OCI-LY1 (cell line): Measurements from ENCODE around the gene TRAF3IP3.
"Not testable (repeated sequence)": the region's sequence is repeated elsewhere in the genome, so short reads cannot be mapped to it uniquely, and the experiment has no call there.

Experiments
- H2AFZ ChIP-seq: fragments of 200-600 bp; sonication (generic), shearing (Covaris generic); 2 replicates; pipeline ENCODE4 v1.6.0; 2014; ENCODE audit warnings: antibody characterized with exemption, mild to moderate bottlenecking, low read length
- H3F3A ChIP-seq: fragments of 200-600 bp; sonication (generic), shearing (Covaris generic); 2 replicates; pipeline ENCODE4 v1.6.0; 2014; ENCODE audit warnings: mild to moderate bottlenecking, antibody characterized with exemption, low read length, moderate library complexity; ENCODE audit not compliant: insufficient read depth
- H3K27ac ChIP-seq: fragments of 200-600 bp; sonication (generic); 2 replicates; pipeline ENCODE4 v1.5.1; 2014; ENCODE audit warnings: low read length, mixed run types, mild to moderate bottlenecking, low read depth; ENCODE audit not compliant: poor library complexity, severe bottlenecking
- H3K27me3 ChIP-seq: fragments of 200-600 bp; sonication (generic); 2 replicates; pipeline ENCODE4 v1.6.0; 2014; ENCODE audit warnings: antibody characterized with exemption, mild to moderate bottlenecking, low read length, moderate library complexity; ENCODE audit not compliant: insufficient read depth
- H3K36me3 ChIP-seq: fragments of 200-600 bp; sonication (generic); 2 replicates; pipeline ENCODE4 v1.6.1; 2014; ENCODE audit warnings: mild to moderate bottlenecking, antibody characterized with exemption, low read length, moderate library complexity, mixed read lengths; ENCODE audit not compliant: insufficient read depth
- H3K4me1 ChIP-seq: fragments of 200-600 bp; sonication (generic); 2 replicates; pipeline ENCODE4 v1.5.1; 2014; ENCODE audit warnings: mild to moderate bottlenecking, low read length, moderate library complexity; ENCODE audit not compliant: insufficient read depth, severe bottlenecking
- H3K4me2 ChIP-seq: fragments of 200-600 bp; sonication (generic), shearing (Covaris generic); 2 replicates; pipeline ENCODE4 v1.6.1; 2014; ENCODE audit warnings: low read length
- H3K4me3 ChIP-seq: fragments of 200-600 bp; sonication (generic); 2 replicates; pipeline ENCODE4 v1.5.1; 2014; ENCODE audit warnings: low read length, low read depth, mild to moderate bottlenecking, mixed read lengths; ENCODE audit not compliant: poor library complexity, severe bottlenecking
- H3K79me2 ChIP-seq: fragments of 200-600 bp; shearing (Covaris generic); 2 replicates; pipeline ENCODE4 v1.6.1; 2016; ENCODE audit warnings: mixed run types, low read length, mixed read lengths; ENCODE audit not compliant: insufficient read depth
- H3K9ac ChIP-seq: fragments of 200-600 bp; sonication (generic), shearing (Covaris generic); 2 replicates; pipeline ENCODE4 v1.6.1; 2014; ENCODE audit warnings: mild to moderate bottlenecking, low read length, mixed read lengths
- H3K9me2 ChIP-seq: fragments of 200-600 bp; sonication (generic), shearing (Covaris generic); 2 replicates; pipeline ENCODE4 v1.6.1; 2014; ENCODE audit warnings: low read depth, mild to moderate bottlenecking, low read length, mixed read lengths
- H3K9me3 ChIP-seq: fragments of 200-600 bp; shearing (Covaris generic); 2 replicates; pipeline ENCODE4 v1.6.1; 2014; ENCODE audit warnings: low read length, mixed read lengths
- H4K20me1 ChIP-seq: fragments of 200-600 bp; sonication (generic), shearing (Covaris generic); 2 replicates; pipeline ENCODE4 v1.6.0; 2016; ENCODE audit warnings: mild to moderate bottlenecking, low read length; ENCODE audit not compliant: insufficient read depth
- CTCF ChIP-seq: fragments of 200-600 bp; sonication (generic), shearing (Covaris generic); IDR thresholded peaks from 2 replicates; pipeline ENCODE4 v1.5.1; 2017; ENCODE audit warnings: mild to moderate bottlenecking, antibody characterized with exemption, low read length, moderate library complexity, mixed read lengths
- EZH2 ChIP-seq: fragments of 200-600 bp; sonication (generic), shearing (Covaris generic); IDR thresholded peaks from 2 replicates; pipeline ENCODE4 v1.8.0; 2017; ENCODE audit warnings: borderline replicate concordance, mixed run types, mild to moderate bottlenecking, antibody characterized with exemption, low read length, moderate library complexity, mixed read lengths

TRAF3IP3 gene

DNA sequence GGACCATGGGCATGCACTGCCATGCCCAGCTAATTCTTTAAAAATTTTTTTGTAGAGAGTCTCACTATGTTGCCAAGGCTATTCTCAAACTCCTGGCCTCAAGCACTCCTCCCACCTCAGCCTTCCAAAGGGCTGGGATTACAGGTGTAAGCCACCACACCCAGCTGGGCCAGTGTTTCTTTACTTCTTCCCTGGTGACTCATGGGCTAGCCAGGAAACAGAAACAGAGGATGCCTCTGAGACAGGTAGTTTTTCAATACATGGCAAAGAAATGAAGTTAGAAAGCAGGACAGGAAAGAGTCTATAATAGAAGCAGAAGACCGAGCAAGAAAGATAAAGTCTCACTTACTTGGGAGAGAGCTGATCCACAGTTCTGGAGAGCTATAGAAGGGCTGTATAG is 36.1 kb downstream of the TRAF3IP3 start:
- Histone ChIP-seq H3K9ac (no peak overlapping the region), H3K36me3 (no peaks in the 10 kb centered on the region), H3K4me1 (no peaks in the 10 kb centered on the region), H3K27me3 (peaks cover 11% of the 10 kb centered on the region; the same call in 1 of the 2 replicates), H3K9me2 (no peaks in the 10 kb centered on the region), H4K20me1 (no peaks in the 10 kb centered on the region), H3F3A (no peaks in the 10 kb centered on the region), H2AFZ (no peak overlapping the region), H3K4me3 (no peak overlapping the region), H3K27ac (no peak overlapping the region), H3K79me2 (no peaks in the 10 kb centered on the region), H3K4me2 (no peak overlapping the region), H3K9me3 (no peaks in the 10 kb centered on the region)
- TF ChIP-seq EZH2 (no peak), CTCF (no peak)

DNA sequence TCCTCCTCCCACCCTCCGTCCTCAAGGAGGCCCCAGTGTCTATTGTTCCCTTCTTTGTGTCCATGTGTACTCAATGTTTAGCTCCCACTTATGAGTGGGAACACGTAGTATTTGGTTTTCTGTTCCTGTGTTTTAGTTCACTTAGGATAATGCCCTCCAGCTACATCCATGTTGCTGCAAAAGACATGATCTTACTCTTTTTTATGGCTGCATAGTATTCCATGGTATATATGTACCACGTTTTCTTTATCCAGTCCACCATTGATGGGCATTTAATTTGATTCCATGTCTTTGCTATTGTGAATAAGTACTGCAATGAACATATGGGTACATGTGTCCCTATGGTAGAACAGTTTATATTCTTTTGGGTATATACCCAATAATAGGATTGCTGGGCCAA is 37.9 kb downstream of the TRAF3IP3 start:
- H3K4me2 ChIP-seq, H3K9me3 ChIP-seq, H3K36me3 ChIP-seq, H3K9ac ChIP-seq, H3K9me2 ChIP-seq, H2AFZ ChIP-seq, H3K79me2 ChIP-seq, H4K20me1 ChIP-seq, H3K27ac ChIP-seq, H3K4me3 ChIP-seq, H3K4me1 ChIP-seq, H3F3A ChIP-seq: not testable (repeated sequence)
- H3K27me3 ChIP-seq: peaks cover 11% of the 10 kb centered on the region; the same call in 1 of the 2 replicates

DNA sequence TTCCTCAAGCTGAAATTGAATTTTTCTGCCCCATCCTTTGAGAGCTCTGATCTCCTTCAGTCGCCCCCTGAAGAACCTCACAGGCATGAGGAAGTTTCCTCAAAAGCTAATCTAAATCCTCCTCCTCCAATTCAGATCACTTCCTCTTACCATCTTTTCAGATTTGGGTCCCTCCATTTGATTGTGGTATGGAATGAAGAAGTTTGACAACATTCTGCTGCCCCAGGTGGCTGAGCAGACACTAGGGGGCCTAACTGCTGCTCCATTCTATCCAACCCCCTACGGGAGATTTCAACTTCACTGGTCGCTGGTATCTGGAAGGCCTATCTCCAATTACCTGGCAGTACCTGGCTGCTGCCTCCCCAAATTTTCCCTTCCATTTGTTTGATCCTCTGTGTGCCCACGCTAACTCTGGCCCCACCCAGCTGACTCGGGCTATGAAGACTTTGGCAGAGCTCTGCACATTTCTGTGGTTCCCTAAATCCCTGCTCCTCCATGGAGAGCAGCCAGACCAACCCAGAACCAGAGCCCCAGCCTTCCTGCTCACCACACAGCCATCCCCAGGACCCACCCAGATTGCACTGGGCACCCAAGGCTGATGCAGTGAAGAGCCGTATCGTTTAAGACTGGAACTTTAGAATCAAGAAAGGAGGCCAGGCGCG is 42.3 kb downstream of the TRAF3IP3 start:
- Histone ChIP-seq H4K20me1 (no peaks in the 10 kb centered on the region), H3K9me3 (no peaks in the 10 kb centered on the region), H3K36me3 (no peaks in the 10 kb centered on the region), H3K4me2 (no peak overlapping the region), H3K4me3 (no peak overlapping the region), H3K27me3 (peaks cover 11% of the 10 kb centered on the region; the same call in 1 of the 2 replicates), H3K9ac (no peak overlapping the region), H3K4me1 (no peaks in the 10 kb centered on the region), H3K9me2 (no peaks in the 10 kb centered on the region), H3F3A (no peaks in the 10 kb centered on the region), H2AFZ (no peak overlapping the region), H3K79me2 (no peaks in the 10 kb centered on the region), H3K27ac (no peak overlapping the region)
- TF ChIP-seq CTCF: peak; percentile 45
- TF ChIP-seq EZH2: no peak
